SK-N-SH (cell line): ENCODE results near the gene CALML6. TPM values are rescaled to one million over a fixed set of nuclear protein-coding genes. Genes with fewer than 3 reads are reported as not detected.

Experiments
- CTCF ChIA-PET: fragments of 300-600, 350-600 bp; formaldehyde crosslinking; extraction: SDS; loops from one replicate; lab custom pipeline; 2021; lab: Yijun Ruan, JAX
- POLR2A ChIA-PET: fragments of 350-600 bp; sonication (Branson Sonifier 250); formaldehyde crosslinking; extraction: SDS; loops from one replicate; lab custom pipeline; 2020; ENCODE audit warnings: antibody characterized with exemption, inconsistent platforms; lab: Yijun Ruan, JAX
- DNase-seq: peaks from one replicate; pipeline ENCODE4 v3.0.0; 2012
- H2AFZ ChIP-seq: fragments of 200-600 bp; sonication (generic); 2 replicates; pipeline ENCODE4 v1.8.1; 2016; ENCODE audit warnings: antibody characterized with exemption, mild to moderate bottlenecking, low read depth
- H3F3A ChIP-seq: fragments of 200-600 bp; sonication (generic); replicated peaks from 2 replicates; pipeline ENCODE3; 2016; ENCODE audit warnings: antibody characterized with exemption, mild to moderate bottlenecking; ENCODE audit not compliant: insufficient read depth
- H3K27ac ChIP-seq, 2 experiments: fragments of 200-500 bp in 1 of 2; fragments of 200-600 bp in 1 of 2; sonication (Bioruptor generic) in 1 of 2; sonication (generic), shearing (Covaris generic) in 1 of 2; 2 replicates each; pipeline versions ENCODE4 v1.5.1 to v1.6.1; 2014 to 2016; ENCODE audit warnings: low read depth in 2 of 2, inconsistent platforms in 1 of 2, low read length in 1 of 2, mild to moderate bottlenecking in 1 of 2, mixed read lengths in 1 of 2
- H3K27me3 ChIP-seq: fragments of 200-600 bp; sonication (generic), shearing (Covaris generic); 2 replicates; pipeline ENCODE4 v1.6.1; 2016; ENCODE audit warnings: mixed run types; ENCODE audit not compliant: insufficient read depth
- H3K36me3 ChIP-seq, 2 experiments: fragments of 200-500 bp in 1 of 2; fragments of 200-600 bp in 1 of 2; sonication (Bioruptor generic) in 1 of 2; sonication (generic) in 1 of 2; replicated peaks in 1 of 2; 2 replicates each; pipeline versions ENCODE3 to v1.5.1; 2014 to 2016; ENCODE audit warnings: low read length in 1 of 2, mild to moderate bottlenecking in 1 of 2; ENCODE audit not compliant: insufficient read depth in 2 of 2, control insufficient read depth in 1 of 2
- H3K4me1 ChIP-seq, 2 experiments: fragments of 200-500 bp in 1 of 2; fragments of 200-600 bp in 1 of 2; sonication (Bioruptor generic) in 1 of 2; sonication (generic), shearing (Covaris generic) in 1 of 2; 2 replicates each; pipeline versions ENCODE4 v1.5.1 to v1.6.1; 2014 to 2016; ENCODE audit warnings: low read depth in 1 of 2, low read length in 1 of 2, mixed run types in 1 of 2; ENCODE audit not compliant: insufficient read depth in 2 of 2, control insufficient read depth in 1 of 2
- H3K4me2 ChIP-seq: fragments of 200-600 bp; sonication (generic), shearing (Covaris generic); 2 replicates; pipeline ENCODE4 v1.6.1; 2017; ENCODE audit warnings: mixed run types
- H3K4me3 ChIP-seq, 2 experiments: fragments of 200-500 bp in 1 of 2; fragments of 200-600 bp in 1 of 2; sonication (Bioruptor generic) in 1 of 2; sonication (generic), shearing (Covaris generic) in 1 of 2; 2 replicates each; pipeline versions ENCODE4 v1.5.1 to v1.8.1; 2014 to 2016; ENCODE audit warnings: low read depth in 2 of 2, inconsistent platforms in 1 of 2, low read length in 1 of 2, mild to moderate bottlenecking in 1 of 2, mixed read lengths in 1 of 2, moderate library complexity in 1 of 2
- H3K79me2 ChIP-seq: fragments of 200-600 bp; sonication (generic); 2 replicates; pipeline ENCODE4 v1.8.1; 2017; ENCODE audit warnings: mild to moderate bottlenecking; ENCODE audit not compliant: insufficient read depth
- H3K9ac ChIP-seq: fragments of 200-600 bp; sonication (generic); 2 replicates; pipeline ENCODE4 v1.6.1; 2017; ENCODE audit warnings: mixed run types
- H3K9me2 ChIP-seq: fragments of 200-600 bp; sonication (generic); 2 replicates; pipeline ENCODE4 v1.6.1; 2017; ENCODE audit warnings: mixed run types
- H3K9me3 ChIP-seq: fragments of 200-600 bp; sonication (generic); 2 replicates; pipeline ENCODE4 v1.6.1; 2017; ENCODE audit warnings: mixed run types, mild to moderate bottlenecking, moderate library complexity
- H4K20me1 ChIP-seq: fragments of 200-600 bp; sonication (generic); 2 replicates; pipeline ENCODE4 v1.6.1; 2017; ENCODE audit warnings: mild to moderate bottlenecking, mixed run types; ENCODE audit not compliant: insufficient read depth
- CHD2 ChIP-seq: fragments of 150-350 bp; IDR thresholded peaks from 2 replicates; pipeline ENCODE4 v1.6.1; 2018; ENCODE audit warnings: low read length; ENCODE audit not compliant: partially characterized antibody
- EP300 ChIP-seq, 2 experiments: IDR thresholded peaks; 2 replicates each; pipeline versions ENCODE4 v1.4.0 to v1.6.1; 2012; ENCODE audit warnings: borderline replicate concordance in 1 of 2, low read depth in 1 of 2, low read length in 1 of 2
- EZH2phosphoT487 ChIP-seq: fragments of 200-600 bp; sonication (generic); IDR thresholded peaks from 2 replicates; pipeline ENCODE4 v1.6.1; 2017; ENCODE audit warnings: low read depth, mixed run types, mild to moderate bottlenecking, antibody characterized with exemption, moderate library complexity, borderline replicate concordance
- FOXJ3 ChIP-seq: sonication (generic); formaldehyde crosslinking; IDR thresholded peaks from 2 replicates; pipeline ENCODE4 v1.5.1; 2020; ENCODE audit warnings: mild to moderate bottlenecking, missing genetic modification reagents
- GATA2 ChIP-seq: sonication (generic); formaldehyde crosslinking; IDR thresholded peaks from 2 replicates; pipeline ENCODE4 v1.5.0; 2020; ENCODE audit warnings: mild to moderate bottlenecking, missing genetic modification reagents
- JUND ChIP-seq: IDR thresholded peaks from 2 replicates; pipeline ENCODE4 v1.4.0; 2012
- MEF2A ChIP-seq: IDR thresholded peaks from 2 replicates; pipeline ENCODE4 v1.4.0; 2012; ENCODE audit warnings: low read depth, borderline replicate concordance
- MXI1 ChIP-seq: IDR thresholded peaks from 2 replicates; pipeline ENCODE4 v1.6.1; 2012; ENCODE audit warnings: mild to moderate bottlenecking, low read depth, low read length, improper control_type of control experiment
- NFIC ChIP-seq: IDR thresholded peaks from 2 replicates; pipeline ENCODE4 v1.4.0; 2012; ENCODE audit warnings: borderline replicate concordance
- NRF1 ChIP-seq: IDR thresholded peaks from 2 replicates; pipeline ENCODE4 v1.6.1; 2012; ENCODE audit warnings: low read depth, mild to moderate bottlenecking, low read length
- RCOR1 ChIP-seq: fragments of 150-350 bp; IDR thresholded peaks from 2 replicates; pipeline ENCODE4 v1.6.1; 2017; ENCODE audit warnings: antibody characterized with exemption, low read length
- RFX5 ChIP-seq: IDR thresholded peaks from 2 replicates; pipeline ENCODE4 v1.6.1; 2012; ENCODE audit warnings: mild to moderate bottlenecking, improper control_type of control experiment, low read length
- RXRA ChIP-seq: IDR thresholded peaks from 2 replicates; pipeline ENCODE4 v1.4.0; 2012; ENCODE audit warnings: low read depth, mild to moderate bottlenecking, borderline replicate concordance
- TAF1 ChIP-seq: IDR thresholded peaks from 2 replicates; pipeline ENCODE4 v1.6.1; 2012; ENCODE audit warnings: low read depth, mild to moderate bottlenecking, low read length, moderate library complexity, borderline replicate concordance
- TEAD4 ChIP-seq: IDR thresholded peaks from 2 replicates; pipeline ENCODE4 v1.4.0; 2012; ENCODE audit warnings: mild to moderate bottlenecking, borderline replicate concordance; ENCODE audit not compliant: insufficient read depth
- YY1 ChIP-seq: IDR thresholded peaks from 2 replicates; pipeline ENCODE4 v1.4.0; 2012; ENCODE audit warnings: low read depth, mild to moderate bottlenecking
- WGBS: methylation state at CpG from one replicate; pipeline ENCODE4 v1.1.6; 2017; ENCODE audit warnings: low lambda C conversion rate; 5-methylcytosine and 5-hydroxymethylcytosine counted together
- polyA plus RNA-seq, 3 experiments: library from polyadenylated mRNA; depleted of rRNA; stranded (reverse); fragments of >200 nt; gene quantifications; 2 replicates each; pipeline ENCODE4 v1.2.3, GENCODE V29; 2012
- TF ChIP-seq, protein P1 (sequence below): fragments of 150-350 bp; IDR thresholded peaks from 2 replicates; pipeline ENCODE4 v1.6.1; 2016; ENCODE audit warnings: mild to moderate bottlenecking, low read depth, low read length
- TF ChIP-seq, protein P2 (sequence below): IDR thresholded peaks from 2 replicates; pipeline ENCODE4 v1.4.0; 2012; ENCODE audit warnings: low read depth, borderline replicate concordance
- TF ChIP-seq, protein P3 (sequence below): IDR thresholded peaks from 2 replicates; pipeline ENCODE4; 2012

The CALML6 gene
- polyA plus RNA-seq, 1 of the 3 experiments (the other 2 are of a cell fraction): 0.87 TPM

DNA sequence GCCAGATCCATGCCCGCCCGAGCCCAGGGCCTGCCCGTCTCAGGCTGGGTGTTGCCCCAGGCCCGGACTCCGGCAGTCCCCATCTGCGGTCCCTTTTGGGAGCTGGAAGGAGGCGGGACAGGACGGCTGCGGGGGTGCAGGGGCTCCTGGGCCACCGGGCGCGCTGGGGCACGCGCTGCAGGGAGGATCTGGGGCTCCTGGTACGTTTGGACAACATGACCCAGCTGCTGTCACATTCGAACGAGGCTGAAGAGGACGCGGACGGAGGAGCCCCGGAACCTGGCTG, 6.6 kb upstream of the CALML6 start:
- Histone ChIP-seq H3K36me3 (no peaks in the 10 kb centered on the region), H3K27me3 (no peaks in the 10 kb centered on the region), H3K4me3 (peak overlapping the region; percentile 60 to 64), H3K9ac (peak overlapping the region; percentile 71), H3F3A (peaks cover 10% of the 10 kb centered on the region), H3K27ac (peak overlapping the region; percentile 32 to 47; a peak in 2 of 4 replicates), H3K4me2 (peak overlapping the region; percentile 84), H3K79me2 (peaks cover 6% of the 10 kb centered on the region), H2AFZ (peak overlapping the region; percentile 63; the same call in 1 of the 2 replicates), H3K9me3 (no peaks in the 10 kb centered on the region), H4K20me1 (no peaks in the 10 kb centered on the region), H3K4me1 (peaks cover 0 to 20% of the 10 kb centered on the region in 2 experiments; a peak in 2 of 4 replicates), H3K9me2 (no peaks in the 10 kb centered on the region)
- POLR2A ChIA-PET: interaction anchor here (0.6 to 1.5 kb wide), 5 partner anchors 17 to 136 kb away, joined by 3 to 12 read pairs (median 3); no protein-coding TSS in a partner anchor
- whole genome bisulfite sequencing: 7% methylated on average over 3 of the region's 21 CpGs
- TF ChIP-seq TAF1 (no peak), JUND (no peak), RXRA (no peak)
- TF ChIP-seq, protein P1, sequence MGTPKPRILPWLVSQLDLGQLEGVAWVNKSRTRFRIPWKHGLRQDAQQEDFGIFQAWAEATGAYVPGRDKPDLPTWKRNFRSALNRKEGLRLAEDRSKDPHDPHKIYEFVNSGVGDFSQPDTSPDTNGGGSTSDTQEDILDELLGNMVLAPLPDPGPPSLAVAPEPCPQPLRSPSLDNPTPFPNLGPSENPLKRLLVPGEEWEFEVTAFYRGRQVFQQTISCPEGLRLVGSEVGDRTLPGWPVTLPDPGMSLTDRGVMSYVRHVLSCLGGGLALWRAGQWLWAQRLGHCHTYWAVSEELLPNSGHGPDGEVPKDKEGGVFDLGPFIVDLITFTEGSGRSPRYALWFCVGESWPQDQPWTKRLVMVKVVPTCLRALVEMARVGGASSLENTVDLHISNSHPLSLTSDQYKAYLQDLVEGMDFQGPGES: no peak
- DNase-seq: no peak
- CTCF ChIA-PET: interaction anchor here (0.6 to 6.2 kb wide), 30 partner anchors 9 to 294 kb away, joined by 3 to 54 read pairs (median 5); partner anchors contain the start of genes GNB1, NADK and TMEM52

DNA sequence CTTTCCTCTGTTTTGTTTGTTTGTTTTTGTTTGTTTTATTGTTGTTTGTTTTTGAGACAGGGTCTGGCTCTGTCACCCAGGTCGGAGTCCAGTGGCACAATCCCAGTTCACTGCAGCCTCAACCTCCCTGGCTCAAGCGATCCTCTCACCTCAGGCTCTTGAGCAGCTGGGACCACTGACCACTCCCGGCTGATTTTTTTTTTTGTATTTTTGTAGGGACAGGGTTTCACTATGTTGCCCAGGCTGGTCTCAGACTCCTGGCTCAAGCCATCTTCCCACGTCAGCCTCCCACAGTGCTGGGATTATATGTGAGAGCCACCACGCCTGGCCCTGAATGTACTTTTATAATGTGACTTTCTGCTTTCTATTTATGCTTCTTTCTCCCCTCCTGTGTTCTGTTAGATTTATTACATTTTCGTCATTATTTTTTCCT, 5.0 kb upstream of the CALML6 start:
- Histone ChIP-seq H3K79me2 (peaks cover 6% of the 10 kb centered on the region), H4K20me1 (no peaks in the 10 kb centered on the region), H3K27ac (no peak overlapping the region), H3K4me1 (peaks cover 0 to 24% of the 10 kb centered on the region in 2 experiments; a peak in 2 of 4 replicates), H3F3A (peaks cover 10% of the 10 kb centered on the region), H3K4me2 (peak overlapping the region; percentile 67; the same call in 1 of the 2 replicates), H3K9me3 (no peaks in the 10 kb centered on the region), H3K36me3 (no peaks in the 10 kb centered on the region), H3K9ac (no peak overlapping the region; the same call in 1 of the 2 replicates), H3K9me2 (no peaks in the 10 kb centered on the region), H3K27me3 (no peaks in the 10 kb centered on the region), H2AFZ (no peak overlapping the region), H3K4me3 (no peak overlapping the region)
- CTCF ChIA-PET: interaction anchor here (1.3 to 6.2 kb wide), 7 partner anchors 7 to 135 kb away, joined by 5 to 54 read pairs (median 10); partner anchors contain the start of genes GNB1, NADK and TMEM52
- POLR2A ChIA-PET: no interaction called here
- DNase-seq: no peak
- WGBS: 94% methylated on average over 6 of the region's 6 CpGs
- TF ChIP-seq RCOR1 (no peak), GATA2 (CRISPR knock-in tag) (no peak), CHD2 (no peak), RFX5 (no peak), TEAD4 (no peak), RXRA (no peak), FOXJ3 (no peak), NRF1 (no peak), NFIC (no peak), MXI1 (no peak), MEF2A (no peak), EP300 (IDR thresholded peaks at IDR 0.05; ENCODE audit: borderline replicate concordance in 1 of 2, low read depth in 1 of 2, low read length in 1 of 2) (no peak), EZH2phosphoT487 (no peak), YY1 (no peak)
- TF ChIP-seq, protein P2, sequence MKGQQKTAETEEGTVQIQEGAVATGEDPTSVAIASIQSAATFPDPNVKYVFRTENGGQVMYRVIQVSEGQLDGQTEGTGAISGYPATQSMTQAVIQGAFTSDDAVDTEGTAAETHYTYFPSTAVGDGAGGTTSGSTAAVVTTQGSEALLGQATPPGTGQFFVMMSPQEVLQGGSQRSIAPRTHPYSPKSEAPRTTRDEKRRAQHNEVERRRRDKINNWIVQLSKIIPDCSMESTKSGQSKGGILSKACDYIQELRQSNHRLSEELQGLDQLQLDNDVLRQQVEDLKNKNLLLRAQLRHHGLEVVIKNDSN: no peak
- TF ChIP-seq, protein P3, sequence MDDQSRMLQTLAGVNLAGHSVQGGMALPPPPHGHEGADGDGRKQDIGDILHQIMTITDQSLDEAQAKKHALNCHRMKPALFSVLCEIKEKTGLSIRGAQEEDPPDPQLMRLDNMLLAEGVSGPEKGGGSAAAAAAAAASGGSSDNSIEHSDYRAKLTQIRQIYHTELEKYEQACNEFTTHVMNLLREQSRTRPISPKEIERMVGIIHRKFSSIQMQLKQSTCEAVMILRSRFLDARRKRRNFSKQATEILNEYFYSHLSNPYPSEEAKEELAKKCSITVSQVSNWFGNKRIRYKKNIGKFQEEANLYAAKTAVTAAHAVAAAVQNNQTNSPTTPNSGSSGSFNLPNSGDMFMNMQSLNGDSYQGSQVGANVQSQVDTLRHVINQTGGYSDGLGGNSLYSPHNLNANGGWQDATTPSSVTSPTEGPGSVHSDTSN: no peak
- TF ChIP-seq, protein P1: no peak
